ENCODE results near the gene PTPRG.

PTPRG gene

DNA sequence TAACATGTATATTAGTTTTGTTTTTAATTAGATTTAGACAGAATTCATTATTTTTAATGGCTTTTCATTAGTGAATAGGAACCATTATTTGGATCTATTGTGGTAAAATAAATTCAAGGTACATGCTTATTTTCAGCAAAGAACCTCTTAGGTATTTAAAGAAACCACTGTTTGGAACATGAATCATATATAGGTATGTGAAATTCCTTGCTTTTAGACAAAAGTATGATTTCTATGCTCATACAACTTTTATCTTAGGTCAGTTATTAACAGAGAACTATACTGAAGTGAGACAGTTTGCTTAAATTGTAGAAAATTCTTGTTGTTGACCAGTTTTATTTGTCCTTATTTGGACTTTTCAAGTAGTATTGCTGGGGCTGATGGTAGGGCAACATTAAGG is 422.1 kb downstream of the PTPRG start:
- DNase-seq = no peak

DNA sequence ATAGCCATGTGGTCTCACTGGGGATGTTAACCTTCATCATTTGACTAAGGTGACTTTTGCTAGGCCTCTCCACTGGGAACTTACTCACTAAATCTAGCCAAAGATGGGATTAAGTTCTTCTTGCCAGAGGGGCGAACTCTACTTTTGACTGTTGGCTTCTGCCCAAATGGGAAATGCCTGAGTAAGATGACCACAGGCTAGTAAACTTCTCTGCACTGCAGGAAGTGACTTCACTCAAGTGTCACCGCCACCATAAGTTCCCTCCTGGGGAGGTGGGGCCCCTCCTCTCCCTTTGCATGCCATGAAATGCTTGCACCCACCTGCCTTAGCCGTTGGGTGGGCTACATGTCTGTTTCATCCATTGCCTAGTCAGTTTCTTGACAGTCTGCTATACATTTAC is 423.6 kb downstream of the PTPRG start:
- no peak for DNase-seq

DNA sequence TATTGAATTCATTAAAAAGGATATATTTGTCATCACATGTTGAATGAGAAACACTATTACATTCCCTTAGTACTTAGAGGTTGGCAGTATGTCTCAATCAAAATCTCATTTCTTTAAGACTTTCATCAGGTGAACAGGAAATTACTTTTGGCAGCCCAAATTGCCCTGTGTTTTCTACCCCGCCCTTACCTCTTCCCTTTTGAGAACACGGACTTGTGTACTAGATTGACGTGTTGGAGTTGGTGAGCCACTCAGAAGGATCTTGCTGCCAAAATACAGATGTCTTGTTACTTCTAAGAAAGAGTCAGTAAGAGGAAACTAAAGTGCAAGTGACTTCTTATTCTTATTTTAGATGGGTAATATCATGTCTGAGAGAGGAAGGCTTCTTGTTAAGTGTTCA is 425.1 kb downstream of the PTPRG start:
- DNase-seq = no peak

DNA sequence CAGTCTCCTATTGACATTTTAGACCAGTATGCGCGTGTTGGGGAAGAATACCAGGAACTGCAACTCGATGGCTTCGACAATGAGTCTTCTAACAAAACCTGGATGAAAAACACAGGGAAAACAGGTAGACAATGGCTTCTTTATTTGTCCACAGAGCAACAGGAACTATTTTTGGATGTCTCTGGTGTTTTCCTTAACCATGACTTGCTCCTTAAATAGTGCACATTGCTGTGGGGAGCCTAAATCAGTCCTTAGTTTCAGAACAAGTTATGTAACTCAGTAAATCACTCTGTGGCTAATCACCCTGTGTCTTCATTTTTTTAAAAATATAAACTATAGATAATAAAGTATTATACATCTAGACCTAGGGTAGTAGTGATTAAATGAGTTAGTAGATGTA is 428.3 kb downstream of the PTPRG start:
- no peak for DNase-seq

DNA sequence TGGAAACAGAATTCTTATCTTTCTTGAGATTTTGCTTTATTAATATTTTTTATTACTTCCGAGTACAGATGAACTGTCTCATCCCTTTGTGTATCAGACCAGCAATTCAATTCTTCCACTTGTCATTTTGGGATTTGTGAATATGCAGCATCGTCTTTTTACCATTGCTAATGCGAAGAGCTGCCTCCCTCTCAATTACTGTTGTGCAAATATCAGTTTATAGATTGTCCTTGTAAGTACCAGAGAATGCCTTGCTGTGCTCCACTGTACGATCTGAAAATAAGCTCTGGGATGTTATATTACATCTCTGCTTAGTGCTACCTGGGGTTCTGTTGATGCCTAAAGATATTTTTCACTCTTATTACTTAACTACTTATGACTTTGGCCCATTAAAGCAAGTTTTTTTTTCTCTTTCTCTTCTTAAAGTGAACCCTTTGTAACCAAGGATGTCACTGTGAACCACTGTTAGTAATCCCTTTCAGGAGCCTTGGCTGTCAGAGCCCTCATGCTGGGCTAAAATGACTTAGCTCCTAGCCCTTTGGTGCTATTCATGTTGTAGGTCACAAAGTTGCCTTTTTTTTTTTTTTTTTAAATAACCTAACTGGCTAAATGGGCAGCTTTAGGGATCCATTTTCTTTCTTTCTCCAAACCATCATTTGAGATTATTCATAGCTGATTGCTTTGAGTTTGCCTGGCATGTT is 429.1 kb downstream of the PTPRG start:
- DNase-seq = no peak

DNA sequence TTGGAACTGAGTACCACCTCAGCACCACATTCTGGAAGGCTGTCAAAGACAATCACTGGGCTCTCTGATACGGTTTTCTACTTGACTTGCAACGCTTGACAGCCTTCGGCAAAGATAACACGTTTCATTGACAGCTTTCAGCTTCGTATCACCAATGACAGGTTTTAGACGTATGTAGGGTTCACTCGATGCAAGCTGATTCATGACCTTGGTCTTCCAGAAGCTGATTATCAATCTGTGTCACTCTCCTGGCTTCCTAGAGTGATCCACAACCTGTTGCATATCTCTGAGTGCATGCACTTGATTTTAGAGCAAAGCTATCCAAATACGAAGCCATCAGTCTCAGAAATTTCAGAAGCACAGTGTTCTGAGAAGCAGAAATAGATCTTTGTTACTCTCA is 430.3 kb downstream of the PTPRG start:
- DNase-seq = no peak

DNA sequence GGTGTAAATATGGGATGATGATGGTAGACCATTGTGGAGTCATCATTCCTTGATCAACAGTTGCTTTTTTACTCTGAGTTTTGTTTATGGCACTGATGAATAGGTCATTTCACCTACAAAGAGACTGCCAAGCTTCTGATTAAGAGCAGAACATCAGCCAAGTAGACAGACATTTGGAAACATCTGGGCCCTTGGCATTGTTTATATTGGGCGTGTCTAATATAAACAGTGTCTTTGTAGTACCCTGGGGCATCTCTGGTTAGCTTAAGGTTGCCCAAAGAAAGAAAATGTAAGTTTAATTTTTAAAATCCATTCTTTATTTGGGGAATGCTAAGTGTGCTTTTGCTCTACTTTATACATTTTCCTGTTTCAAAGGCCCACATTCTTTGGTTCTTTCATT is 435.0 kb downstream of the PTPRG start:
- no peak for DNase-seq

DNA sequence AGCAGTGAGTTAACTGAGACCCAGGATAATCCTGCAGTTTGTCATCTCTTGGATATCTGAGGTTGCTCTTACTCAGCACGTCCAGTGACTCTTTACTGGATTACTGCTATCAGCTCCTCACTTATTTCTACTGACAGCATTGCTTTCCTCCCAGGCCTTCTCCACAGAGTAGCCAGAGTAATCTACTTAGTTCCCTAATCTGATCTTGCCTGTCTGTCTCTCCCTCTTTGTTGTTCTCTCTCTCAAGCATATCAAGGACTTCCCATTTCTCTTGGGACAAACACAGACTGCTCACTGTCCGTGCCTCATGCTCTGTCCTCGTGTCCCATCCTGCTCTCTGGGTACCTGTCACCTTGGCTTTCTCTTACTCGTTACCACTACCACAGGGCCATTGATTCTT is 435.7 kb downstream of the PTPRG start:
- no peak for DNase-seq

DNA sequence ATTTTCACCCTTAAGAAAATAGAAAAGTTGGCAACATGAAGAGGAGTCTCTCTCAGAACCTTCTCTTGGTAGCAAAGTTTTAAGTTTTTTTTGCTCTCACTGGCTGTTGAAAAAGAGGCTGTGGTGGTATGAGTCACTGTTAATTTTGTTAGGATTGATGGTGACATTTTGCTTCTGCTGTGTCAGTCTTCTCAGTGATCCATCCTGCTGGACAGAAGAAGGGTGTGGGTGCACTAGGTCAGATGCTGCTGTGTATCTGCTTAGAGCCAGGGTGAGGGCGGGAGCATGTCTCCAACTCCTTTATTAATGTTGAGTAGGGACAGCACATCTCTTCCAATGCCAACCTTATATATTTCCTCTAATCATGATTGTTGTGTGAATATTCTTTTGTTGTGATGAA is 442.5 kb downstream of the PTPRG start:
- no peak for DNase-seq

DNA sequence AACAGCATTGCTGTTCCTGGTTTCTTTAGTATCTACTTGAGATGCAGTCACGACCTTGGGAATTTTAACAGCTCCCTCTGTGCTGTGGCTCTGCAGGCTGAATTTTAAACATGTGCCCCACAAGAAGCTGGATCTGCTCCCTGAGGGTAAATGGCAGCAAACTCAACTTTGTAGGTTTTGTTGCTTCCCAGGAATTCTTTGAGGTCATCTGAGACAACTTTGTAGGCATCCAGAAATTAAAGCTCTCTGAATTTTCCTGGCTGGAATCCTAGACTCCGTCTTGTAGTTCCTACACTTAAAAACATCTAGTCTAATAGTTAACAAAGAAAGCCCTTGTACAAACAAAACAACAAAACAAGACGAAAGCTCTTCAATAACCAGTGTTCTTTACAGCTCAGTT is 445.7 kb downstream of the PTPRG start:
- no peak for DNase-seq

DNA sequence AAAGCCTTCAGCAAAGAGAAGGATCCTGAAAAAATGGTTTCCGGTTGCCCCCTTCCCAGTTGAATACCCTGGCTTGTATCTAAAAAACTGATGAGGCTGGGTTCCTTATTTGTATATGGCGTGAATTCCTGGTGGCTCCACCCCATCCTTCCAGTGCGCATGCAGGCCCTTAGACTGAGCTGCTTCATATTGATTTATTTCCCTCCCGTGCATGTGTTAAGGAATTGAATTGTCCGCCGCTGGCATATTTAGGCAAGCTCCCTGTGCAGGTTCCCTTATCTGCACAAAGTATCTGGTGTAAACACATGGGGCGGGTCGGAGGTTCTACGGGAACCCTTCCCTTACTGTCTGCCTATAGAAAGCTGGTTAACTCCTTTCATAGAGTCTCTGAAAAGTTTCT is 449.6 kb downstream of the PTPRG start:
- DNase-seq = no peak

DNA sequence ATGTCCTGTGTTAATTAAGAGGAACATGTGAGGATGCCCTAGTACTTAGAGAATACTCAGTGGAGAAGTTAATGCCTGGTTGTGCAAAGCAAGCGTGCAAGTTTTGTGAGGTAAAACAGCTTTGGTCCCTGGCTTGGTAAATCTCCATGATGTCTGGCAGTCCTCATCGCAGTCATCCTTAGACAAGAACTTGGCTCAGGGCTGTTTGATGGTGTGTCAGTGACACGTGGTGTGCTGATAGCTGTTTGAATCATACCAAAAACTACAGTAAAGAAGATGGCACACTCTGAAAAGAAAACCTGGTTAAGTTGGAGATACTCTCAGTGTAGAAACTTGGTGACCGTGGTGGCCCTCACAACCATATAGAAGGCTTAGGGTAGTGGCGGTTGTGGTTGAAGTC is 450.3 kb downstream of the PTPRG start:
- DNase-seq = no peak

DNA sequence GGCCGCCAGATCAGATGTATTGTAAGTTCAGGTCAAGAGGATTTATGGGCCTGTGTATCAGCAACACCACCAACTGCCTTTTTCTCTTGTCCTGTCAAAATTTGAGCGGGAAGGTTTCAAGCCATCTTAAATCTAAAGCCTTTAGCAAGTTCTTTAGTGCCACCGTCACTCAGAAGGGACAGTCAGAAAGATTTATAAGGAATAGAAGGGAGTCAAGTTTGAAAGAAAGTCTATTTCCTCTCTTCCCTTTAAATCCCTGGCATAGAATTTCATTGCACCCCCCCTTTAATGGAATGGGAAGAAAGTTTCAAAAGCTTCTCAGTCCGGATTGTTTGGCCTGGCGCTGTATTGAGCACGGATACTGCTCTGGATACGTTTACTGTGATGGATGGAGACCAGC is 452.6 kb downstream of the PTPRG start:
- DNase-seq = no peak

DNA sequence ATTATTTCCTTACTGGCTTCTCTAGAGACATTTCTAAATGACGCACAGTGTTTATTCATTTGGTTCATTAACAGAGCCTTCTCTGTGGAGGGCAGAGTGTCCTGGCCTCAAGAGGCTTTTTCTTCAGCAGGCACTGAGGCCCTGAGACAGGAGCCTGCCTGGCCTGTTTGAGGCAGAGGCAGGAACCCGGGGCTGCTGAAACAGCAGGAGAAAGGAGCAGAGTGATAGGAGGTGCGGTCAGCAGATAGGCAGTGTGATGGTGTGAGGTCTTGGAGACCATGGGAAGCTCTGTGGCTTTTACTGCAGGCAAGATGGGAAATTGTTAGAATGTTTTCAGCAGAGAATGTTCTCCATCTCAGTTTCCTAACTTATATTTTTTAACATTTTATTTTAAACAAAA is 453.7 kb downstream of the PTPRG start:
- no peak for DNase-seq

DNA sequence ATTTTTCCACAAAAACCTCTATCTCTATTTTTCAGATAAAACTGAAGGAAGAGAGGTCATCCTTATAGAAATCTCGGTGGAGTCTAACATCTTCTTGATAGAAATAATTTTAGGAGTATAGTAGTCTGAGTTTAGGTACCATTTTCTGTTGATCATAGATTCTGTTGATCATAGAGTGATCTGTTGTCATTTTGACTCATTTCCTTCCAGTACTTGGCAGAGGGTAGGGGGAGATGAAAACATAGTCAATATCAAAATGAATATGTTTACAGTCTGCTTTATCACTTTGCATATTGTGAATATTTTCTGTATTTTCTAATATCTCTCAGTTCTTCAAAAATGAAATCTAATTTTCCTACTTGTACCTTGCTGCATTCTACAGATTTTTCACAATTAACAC is 458.5 kb downstream of the PTPRG start:
- DNase-seq = no peak

DNA sequence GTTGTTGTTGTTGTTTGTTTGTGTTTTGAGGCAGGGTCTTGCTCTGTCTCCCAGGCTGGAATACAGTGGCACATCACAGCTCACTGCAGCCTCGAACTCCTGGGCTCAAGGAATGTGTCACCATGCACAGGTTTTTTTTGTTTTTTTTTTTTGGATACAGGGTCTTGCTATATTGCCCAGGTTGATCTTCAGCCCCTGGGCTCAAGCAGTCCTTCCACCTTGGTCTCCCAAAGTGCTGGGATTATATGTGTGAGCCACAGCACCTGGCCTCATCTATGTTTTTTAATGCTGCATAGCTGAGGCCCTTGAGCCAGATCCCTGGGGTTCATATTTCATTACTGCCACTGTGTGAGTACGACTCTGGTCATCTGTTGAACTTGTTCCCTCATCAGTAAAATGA is 459.3 kb downstream of the PTPRG start:
- DNase-seq = no peak

DNA sequence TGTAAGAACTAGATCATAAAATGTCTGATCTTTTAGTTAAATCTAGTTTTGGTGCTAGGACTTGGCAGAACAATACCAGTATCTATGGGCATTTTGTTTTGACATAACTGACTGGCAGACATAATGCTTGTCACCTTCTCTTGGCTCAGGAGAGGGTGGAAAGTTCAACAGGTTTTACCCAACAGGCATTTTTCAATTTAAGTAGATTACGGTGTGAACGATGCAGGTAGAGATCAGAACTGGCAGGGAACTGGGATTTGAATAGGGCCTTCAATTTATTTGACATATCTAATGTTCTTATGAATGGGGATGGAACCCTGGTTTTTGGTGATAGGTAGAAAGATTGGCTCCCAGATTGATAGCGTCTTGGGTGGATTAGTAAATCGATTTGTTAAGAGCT is 460.9 kb downstream of the PTPRG start:
- no peak for DNase-seq

DNA sequence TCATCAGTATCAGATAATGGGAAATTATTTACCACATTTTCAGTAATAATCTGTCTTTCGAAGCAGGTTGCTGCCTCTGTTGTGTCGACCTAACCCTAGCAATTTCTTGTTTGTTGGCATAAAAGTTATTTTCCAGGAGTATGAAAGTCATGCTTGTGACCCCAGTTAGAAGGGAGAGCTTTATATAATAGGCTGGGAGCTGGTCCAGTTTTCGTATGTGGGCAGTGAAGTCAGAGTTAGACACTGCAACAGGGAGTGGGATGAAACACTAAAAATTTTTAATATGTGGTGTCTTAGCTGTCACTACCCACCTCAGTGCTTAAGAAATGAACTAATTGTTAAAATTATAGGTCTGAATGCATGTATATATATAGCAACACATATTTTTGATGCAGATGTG is 463.5 kb downstream of the PTPRG start:
- no peak for DNase-seq

DNA sequence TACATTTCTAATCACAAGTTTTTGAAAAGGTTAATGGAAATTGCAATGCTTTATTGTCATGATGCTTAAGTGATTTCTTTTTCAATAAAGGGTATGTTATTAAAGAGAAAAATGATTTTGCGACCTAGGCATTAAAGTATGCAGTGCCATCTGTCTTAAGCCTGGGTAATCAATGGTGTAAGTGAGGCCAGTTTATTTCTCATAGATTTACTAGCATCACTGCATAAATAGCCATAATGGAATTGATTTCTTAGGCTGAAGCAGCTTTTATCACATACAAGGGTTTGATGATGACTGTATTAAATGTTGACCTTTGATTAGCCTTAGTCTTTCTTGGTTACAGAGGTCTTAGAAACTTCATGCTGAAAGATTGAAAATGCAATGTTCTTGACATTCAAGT is 464.5 kb downstream of the PTPRG start:
- DNase-seq = no peak

DNA sequence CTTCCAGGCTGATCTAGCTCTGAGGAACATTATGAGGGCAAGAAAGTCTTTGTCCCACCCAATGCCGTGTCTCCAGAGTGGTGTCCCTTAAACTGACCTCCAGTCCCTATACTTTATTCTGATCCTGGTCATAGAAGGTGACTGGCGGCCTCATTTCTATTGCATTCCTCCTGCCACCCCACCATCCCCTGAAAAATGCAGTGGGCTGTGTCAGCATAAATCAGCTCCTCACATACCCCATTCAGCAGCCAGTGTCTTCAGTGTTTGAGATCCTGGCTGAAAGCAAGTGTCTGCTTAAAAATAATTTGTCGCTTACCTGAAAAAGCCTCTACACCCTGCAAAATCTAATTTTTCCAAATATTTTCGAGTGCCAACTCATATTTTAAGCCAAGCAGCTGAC is 465.9 kb downstream of the PTPRG start:
- DNase-seq = no peak

DNA sequence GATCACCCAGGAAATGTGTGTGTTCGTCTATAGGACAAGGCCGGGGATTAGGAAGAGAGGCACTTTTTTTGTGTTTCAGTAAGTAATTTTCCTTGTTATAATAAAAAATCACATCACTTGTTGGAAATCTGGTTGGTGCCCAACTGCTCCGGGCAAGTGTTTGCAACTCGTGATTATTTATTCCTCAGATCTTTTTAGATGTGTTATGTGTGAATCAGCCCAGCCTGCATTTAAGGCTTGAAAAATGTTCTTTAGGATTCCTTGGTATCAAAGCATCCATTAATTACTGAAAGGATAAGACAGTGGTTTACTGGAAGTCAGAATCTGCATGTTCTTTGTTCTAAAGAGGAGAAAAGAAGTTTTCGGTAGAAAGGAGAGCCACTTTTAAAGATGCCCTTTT is 466.4 kb downstream of the PTPRG start:
- no peak for DNase-seq

DNA sequence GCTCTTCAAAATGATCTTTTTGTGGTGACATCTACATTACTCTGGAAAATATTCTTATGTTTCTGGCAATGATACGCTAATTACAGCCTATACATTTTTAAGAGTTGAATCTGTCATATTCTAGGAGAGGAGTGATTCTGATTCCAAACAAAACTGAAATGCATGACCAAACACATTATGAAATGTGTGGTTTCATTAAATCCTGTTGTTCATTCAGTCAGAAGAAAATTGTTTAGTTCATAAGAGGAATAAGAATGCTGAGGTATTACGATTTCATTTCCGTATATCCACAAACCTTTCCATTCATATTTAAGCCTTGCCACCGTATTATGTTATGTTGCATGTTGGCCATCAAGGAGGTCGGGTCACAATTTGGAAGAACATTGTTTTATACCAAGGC is 466.9 kb downstream of the PTPRG start:
- no peak for DNase-seq

DNA sequence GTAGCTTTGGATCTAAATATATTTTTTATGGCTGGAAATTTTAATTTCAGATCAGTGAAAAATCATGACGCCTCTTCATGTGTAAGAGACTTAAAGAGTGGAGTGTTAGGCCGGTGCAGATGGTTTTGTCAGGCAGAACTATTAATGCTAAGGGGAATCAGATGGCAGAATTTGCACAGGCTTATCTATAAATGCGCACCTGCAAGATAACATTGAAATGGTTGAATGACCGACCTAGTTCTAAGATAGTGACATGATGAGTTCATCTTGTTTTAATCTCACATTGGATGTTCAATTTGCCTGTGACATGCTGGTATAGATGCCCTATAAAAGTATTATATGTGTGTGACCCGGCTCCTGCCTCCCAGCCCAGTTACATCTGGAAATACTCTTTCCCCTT is 471.4 kb downstream of the PTPRG start:
- no peak for DNase-seq

DNA sequence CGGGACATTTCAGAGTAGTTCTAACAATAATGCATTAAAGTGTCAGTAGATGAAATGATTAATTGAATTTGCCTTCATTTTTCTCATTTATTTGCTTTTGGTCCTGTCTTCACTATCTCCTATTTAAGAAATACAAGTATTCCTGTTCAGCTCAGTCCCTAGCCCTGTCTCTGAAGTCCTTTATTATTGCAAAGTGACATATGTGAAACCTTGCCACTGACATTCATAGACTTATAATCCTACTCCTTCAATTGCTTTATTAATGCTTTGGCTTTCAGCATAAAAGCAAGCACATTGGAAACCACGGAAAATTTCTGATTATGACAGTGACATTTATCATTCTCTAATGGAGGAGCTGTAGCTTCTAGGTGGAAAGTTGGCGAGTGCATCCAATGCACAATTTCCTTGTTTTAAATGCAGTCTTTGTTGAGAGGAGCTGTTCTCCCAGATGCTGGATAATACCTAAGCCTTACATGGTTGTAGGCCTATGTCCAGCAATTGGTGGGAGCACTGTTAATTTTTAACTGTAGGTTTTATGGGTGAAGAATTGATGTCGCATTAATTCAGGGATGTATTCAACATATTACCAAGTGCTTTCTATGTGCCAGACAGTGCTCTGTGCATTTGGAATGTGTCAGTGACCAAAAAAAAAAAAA is 474.2 kb downstream of the PTPRG start:
- DNase-seq = no peak

DNA sequence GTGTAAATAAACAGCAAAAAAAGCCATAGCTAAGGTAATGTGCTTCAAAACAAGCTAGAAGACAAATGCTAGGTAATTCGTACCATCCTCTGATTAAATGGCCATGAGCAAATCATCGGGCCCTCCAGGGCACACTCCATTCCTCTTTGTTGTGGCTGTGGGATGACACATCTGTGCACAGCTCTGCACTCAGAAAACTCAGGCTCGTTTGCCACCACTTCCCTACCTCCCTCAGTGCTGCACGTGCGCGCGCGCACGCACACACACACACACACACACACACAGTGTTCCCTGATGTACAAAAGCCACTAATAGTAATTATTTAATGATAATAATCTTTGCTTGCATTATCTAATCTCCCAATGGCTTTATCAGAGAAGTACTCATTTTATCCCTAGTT is 475.4 kb downstream of the PTPRG start:
- DNase-seq = no peak

Data from NCI-H510A treated with DMSO at 0.1 percent for 48 hours (cell line).